PFSK-1 (cell line): ENCODE measurements around the gene KIAA0040.

ENCODE experiments used
- FOXP2 ChIP-seq: optimal IDR thresholded peaks from 2 replicates; pipeline ENCODE3; 2011; ENCODE audit warnings: borderline replicate concordance, control low read depth, inconsistent platforms; ENCODE audit not compliant: insufficient read depth; ENCODE audit errors: extremely low read length, extremely low read depth
- POLR2AphosphoS5 ChIP-seq: IDR thresholded peaks from 2 replicates; pipeline ENCODE4 v1.6.1; 2012; ENCODE audit warnings: low read depth, mild to moderate bottlenecking, control low read depth, low read length, moderate library complexity
- REST ChIP-seq, 2 experiments: IDR thresholded peaks; 2 replicates each; pipeline versions ENCODE4 v1.6.1 to v1.8.0; 2011 to 2012; ENCODE audit warnings: low read depth in 2 of 2, low read length in 2 of 2, control low read depth in 1 of 2, inconsistent platforms in 1 of 2, mild to moderate bottlenecking in 1 of 2, moderate library complexity in 1 of 2; ENCODE audit not compliant: insufficient read depth in 1 of 2
- SIN3A ChIP-seq: IDR thresholded peaks from 2 replicates; pipeline ENCODE4 v1.6.1; 2012; ENCODE audit warnings: mild to moderate bottlenecking, low read length, moderate library complexity, borderline replicate concordance; ENCODE audit not compliant: insufficient read depth
- TAF1 ChIP-seq: IDR thresholded peaks from 2 replicates; pipeline ENCODE4 v1.6.1; 2012; ENCODE audit warnings: low read length, control low read depth, borderline replicate concordance; ENCODE audit not compliant: insufficient read depth

KIAA0040 gene

GRCh38 chr1:175168782-175169181 is 23.8 kb downstream of the KIAA0040 start:
- no peak for TF ChIP-seq SIN3A
- TF ChIP-seq TAF1 = no peak
- TF ChIP-seq REST (IDR thresholded peaks at IDR 0.05; ENCODE audit: insufficient read depth in 1 of 2, low read depth in 2 of 2, low read length in 2 of 2) = no peak
- no peak for TF ChIP-seq POLR2AphosphoS5
- TF ChIP-seq FOXP2 = no peak

- TF ChIP-seq TAF1 = no peak
- TF ChIP-seq REST (IDR thresholded peaks at IDR 0.05; ENCODE audit: insufficient read depth in 1 of 2, low read depth in 2 of 2, low read length in 2 of 2) = no peak
- no peak for TF ChIP-seq SIN3A
- TF ChIP-seq POLR2AphosphoS5 = no peak
- no peak for TF ChIP-seq FOXP2
These were observed 24.7 kb downstream of the KIAA0040 start for GRCh38 chr1:175167861-175168260.

GRCh38 chr1:175166746-175167145 is 25.8 kb downstream of the KIAA0040 start:
- TF ChIP-seq REST (IDR thresholded peaks at IDR 0.05; ENCODE audit: insufficient read depth in 1 of 2, low read depth in 2 of 2, low read length in 2 of 2) = no peak
- no peak for TF ChIP-seq SIN3A
- no peak for TF ChIP-seq FOXP2
- TF ChIP-seq POLR2AphosphoS5 = no peak
- no peak for TF ChIP-seq TAF1

DNA sequence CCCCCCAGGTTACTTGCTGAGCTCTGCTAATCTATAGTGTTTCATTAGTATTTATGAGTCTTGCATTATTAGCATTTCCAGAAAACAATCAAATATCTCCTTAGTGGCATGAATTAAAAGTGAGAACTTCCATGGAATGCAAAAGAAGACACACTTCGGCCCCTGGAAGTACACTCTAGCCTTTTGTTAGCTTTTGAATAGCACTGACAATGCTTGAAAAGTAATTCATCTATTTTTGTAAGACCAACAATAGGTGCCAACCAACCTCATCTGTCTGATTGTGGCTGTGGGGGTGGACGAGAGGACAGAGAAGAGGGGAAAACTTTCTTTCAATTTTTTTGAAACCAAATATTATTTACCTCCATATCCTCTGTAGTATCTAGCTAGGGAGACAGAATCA is 27.8 kb downstream of the KIAA0040 start:
- TF ChIP-seq FOXP2 (no peak), TAF1 (no peak), REST (IDR thresholded peaks at IDR 0.05; ENCODE audit: insufficient read depth in 1 of 2, low read depth in 2 of 2, low read length in 2 of 2) (no peak), POLR2AphosphoS5 (no peak), SIN3A (no peak)

DNA sequence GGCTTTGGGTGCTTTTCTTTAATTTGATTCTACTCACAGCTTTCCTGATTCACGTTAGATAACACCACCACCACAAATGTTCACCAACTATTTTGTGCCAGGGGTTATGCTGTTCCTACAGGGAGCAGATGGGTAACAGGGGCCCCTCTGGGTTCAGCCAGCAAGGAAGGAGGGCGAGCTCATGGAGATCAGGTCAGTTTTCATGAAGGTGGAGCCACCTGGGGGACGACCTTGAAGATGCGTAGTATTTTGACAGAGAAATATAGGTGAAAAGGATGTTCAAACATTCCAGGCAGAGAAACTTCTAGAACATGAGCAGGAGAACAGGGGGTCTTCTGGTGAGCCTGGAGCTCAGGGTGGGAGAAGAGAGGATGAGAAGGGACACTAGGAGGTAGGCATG is 28.9 kb downstream of the KIAA0040 start:
- TF ChIP-seq SIN3A (no peak), FOXP2 (no peak), REST (IDR thresholded peaks at IDR 0.05; ENCODE audit: insufficient read depth in 1 of 2, low read depth in 2 of 2, low read length in 2 of 2) (no peak), TAF1 (no peak), POLR2AphosphoS5 (no peak)
